ENCODE measurements around the gene KIF19. TPM values are rescaled to one million over a fixed set of nuclear protein-coding genes. Genes with fewer than 3 reads are reported as not detected.

KIF19 gene
- total and polyA plus RNA-seq, 4 donors = 0.42 to 2.1 (median 0.83) TPM

DNA sequence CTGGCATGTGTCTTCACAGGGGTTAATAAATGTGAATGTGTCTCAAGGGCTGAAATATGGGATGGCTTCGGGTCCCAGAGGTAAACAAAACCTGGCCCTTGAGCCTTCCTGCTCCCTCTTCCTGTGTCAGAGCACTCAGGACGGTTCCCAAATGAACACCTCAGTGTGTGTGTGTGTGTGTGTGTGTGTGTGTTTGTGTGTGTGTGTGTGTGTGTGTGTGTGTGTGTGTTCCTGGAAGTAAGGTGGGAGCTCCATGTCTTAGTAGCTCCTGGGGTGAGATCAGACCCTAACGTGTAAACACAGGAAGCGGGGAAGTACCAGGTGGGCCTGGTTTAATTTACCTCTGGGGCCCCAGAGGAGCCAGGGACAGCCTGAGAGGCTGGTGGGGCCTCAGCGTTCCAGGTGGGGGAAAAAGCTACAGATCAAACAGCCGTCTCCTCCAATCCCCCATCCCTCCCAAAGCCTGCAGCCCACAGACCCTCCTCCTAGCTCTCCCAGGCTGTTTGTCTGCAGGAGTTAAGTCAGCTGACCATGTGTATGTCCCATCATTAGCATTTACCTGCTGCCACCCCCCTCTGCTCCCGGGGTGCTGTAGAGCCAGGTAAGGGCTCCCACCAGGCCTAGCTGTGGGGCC lies 6.1 kb downstream of the KIF19 start:
- Histone ChIP-seq H3K9me3 (ENCODE audit: control insufficient read depth in 4 of 4, low read length in 3 of 4) (no peaks in the 10 kb centered on the region), H3K4me1 (ENCODE audit: control insufficient read depth in 4 of 4, insufficient read depth in 4 of 4, low read length in 3 of 4) (no peaks in the 10 kb centered on the region), H3K27ac (ENCODE audit: low read depth in 1 of 2, low read length in 2 of 2) (no peak overlapping the region), H3K4me3 (ENCODE audit: low read depth in 1 of 3, low read length in 3 of 3) (no peak overlapping the region), H3K27me3 (ENCODE audit: control insufficient read depth in 4 of 4, insufficient read depth in 4 of 4, low read length in 3 of 4) (no peaks in the 10 kb centered on the region), H3K9ac (ENCODE audit: low read depth in 1 of 2, low read length in 2 of 2) (no peak overlapping the region), H3K36me3 (ENCODE audit: control insufficient read depth in 4 of 4, insufficient read depth in 3 of 4, low read depth in 1 of 4, low read length in 3 of 4) (no peaks in the 10 kb centered on the region)
- TF ChIP-seq, protein P1, sequence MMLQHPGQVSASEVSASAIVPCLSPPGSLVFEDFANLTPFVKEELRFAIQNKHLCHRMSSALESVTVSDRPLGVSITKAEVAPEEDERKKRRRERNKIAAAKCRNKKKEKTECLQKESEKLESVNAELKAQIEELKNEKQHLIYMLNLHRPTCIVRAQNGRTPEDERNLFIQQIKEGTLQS (IDR thresholded peaks at IDR 0.05) = no peak
- TF ChIP-seq RAD21 (IDR thresholded peaks at IDR 0.05) (no peak), TAF1 (conservative IDR thresholded peaks at IDR 0.05) (no peak), HNF4A (conservative IDR thresholded peaks at IDR 0.05) (no peak), RXRA (IDR thresholded peaks at IDR 0.05) (no peak), HNF4G (IDR thresholded peaks at IDR 0.05) (no peak), NR2F2 (IDR thresholded peaks at IDR 0.05) (no peak), GABPA (IDR thresholded peaks at IDR 0.05 in 1 of 2, conservative IDR thresholded peaks at IDR 0.05 in 1 of 2) (no peak), JUND (IDR thresholded peaks at IDR 0.05) (no peak), SP1 (IDR thresholded peaks at IDR 0.05) (no peak), FOXA2 (IDR thresholded peaks at IDR 0.05) (no peak), YY1 (IDR thresholded peaks at IDR 0.05) (no peak), EGR1 (IDR thresholded peaks at IDR 0.05; ENCODE audit: low read depth in 2 of 2) (no peak)
- TF ChIP-seq, protein P2, sequence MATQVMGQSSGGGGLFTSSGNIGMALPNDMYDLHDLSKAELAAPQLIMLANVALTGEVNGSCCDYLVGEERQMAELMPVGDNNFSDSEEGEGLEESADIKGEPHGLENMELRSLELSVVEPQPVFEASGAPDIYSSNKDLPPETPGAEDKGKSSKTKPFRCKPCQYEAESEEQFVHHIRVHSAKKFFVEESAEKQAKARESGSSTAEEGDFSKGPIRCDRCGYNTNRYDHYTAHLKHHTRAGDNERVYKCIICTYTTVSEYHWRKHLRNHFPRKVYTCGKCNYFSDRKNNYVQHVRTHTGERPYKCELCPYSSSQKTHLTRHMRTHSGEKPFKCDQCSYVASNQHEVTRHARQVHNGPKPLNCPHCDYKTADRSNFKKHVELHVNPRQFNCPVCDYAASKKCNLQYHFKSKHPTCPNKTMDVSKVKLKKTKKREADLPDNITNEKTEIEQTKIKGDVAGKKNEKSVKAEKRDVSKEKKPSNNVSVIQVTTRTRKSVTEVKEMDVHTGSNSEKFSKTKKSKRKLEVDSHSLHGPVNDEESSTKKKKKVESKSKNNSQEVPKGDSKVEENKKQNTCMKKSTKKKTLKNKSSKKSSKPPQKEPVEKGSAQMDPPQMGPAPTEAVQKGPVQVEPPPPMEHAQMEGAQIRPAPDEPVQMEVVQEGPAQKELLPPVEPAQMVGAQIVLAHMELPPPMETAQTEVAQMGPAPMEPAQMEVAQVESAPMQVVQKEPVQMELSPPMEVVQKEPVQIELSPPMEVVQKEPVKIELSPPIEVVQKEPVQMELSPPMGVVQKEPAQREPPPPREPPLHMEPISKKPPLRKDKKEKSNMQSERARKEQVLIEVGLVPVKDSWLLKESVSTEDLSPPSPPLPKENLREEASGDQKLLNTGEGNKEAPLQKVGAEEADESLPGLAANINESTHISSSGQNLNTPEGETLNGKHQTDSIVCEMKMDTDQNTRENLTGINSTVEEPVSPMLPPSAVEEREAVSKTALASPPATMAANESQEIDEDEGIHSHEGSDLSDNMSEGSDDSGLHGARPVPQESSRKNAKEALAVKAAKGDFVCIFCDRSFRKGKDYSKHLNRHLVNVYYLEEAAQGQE (IDR thresholded peaks at IDR 0.05) = no peak
- TF ChIP-seq, protein P3, sequence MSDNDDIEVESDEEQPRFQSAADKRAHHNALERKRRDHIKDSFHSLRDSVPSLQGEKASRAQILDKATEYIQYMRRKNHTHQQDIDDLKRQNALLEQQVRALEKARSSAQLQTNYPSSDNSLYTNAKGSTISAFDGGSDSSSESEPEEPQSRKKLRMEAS (IDR thresholded peaks at IDR 0.05) = no peak
- TF ChIP-seq, protein P4, sequence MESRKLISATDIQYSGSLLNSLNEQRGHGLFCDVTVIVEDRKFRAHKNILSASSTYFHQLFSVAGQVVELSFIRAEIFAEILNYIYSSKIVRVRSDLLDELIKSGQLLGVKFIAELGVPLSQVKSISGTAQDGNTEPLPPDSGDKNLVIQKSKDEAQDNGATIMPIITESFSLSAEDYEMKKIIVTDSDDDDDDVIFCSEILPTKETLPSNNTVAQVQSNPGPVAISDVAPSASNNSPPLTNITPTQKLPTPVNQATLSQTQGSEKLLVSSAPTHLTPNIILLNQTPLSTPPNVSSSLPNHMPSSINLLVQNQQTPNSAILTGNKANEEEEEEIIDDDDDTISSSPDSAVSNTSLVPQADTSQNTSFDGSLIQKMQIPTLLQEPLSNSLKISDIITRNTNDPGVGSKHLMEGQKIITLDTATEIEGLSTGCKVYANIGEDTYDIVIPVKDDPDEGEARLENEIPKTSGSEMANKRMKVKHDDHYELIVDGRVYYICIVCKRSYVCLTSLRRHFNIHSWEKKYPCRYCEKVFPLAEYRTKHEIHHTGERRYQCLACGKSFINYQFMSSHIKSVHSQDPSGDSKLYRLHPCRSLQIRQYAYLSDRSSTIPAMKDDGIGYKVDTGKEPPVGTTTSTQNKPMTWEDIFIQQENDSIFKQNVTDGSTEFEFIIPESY (IDR thresholded peaks at IDR 0.05) = no peak
- no peak for DNase-seq (ENCODE audit: low spot score)
- WGBS = 69% methylated on average over 7 of the region's 7 CpGs

DNA sequence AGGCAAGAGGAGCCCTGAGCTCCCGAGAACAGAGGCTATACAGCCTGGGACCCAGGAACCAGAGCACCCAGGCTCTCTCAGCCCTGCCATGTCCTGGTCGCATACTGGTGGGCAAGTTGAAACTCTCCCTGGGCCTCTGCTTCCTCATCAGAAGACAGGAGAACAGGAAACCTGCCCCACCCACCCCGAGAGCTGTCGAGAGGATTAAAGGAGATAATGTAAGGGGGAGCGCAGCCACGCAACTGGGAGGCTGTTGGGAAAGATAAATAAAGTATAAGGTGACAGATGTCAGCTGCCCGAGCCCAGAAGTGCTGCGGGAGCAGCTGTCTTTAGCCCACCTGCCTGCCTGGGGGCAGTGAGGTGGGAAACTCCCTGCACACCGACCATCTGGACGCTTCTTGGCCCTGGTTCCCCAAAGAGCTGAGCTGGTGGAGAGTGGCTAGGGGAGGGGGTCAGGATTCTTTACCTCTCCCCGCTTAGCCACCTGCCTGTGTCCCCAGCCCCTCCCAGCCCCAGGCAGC lies 6.8 kb downstream of the KIF19 start:
- DNase-seq (ENCODE audit: low spot score) = peak; percentile 55
- Histone ChIP-seq H3K27me3 (ENCODE audit: control insufficient read depth in 4 of 4, insufficient read depth in 4 of 4, low read length in 3 of 4) (no peaks in the 10 kb centered on the region), H3K9me3 (ENCODE audit: control insufficient read depth in 4 of 4, low read length in 3 of 4) (no peaks in the 10 kb centered on the region), H3K4me3 (ENCODE audit: low read depth in 1 of 3, low read length in 3 of 3) (no peak overlapping the region), H3K36me3 (ENCODE audit: control insufficient read depth in 4 of 4, insufficient read depth in 3 of 4, low read depth in 1 of 4, low read length in 3 of 4) (no peaks in the 10 kb centered on the region), H3K27ac (ENCODE audit: low read depth in 1 of 2, low read length in 2 of 2) (no peak overlapping the region), H3K4me1 (ENCODE audit: control insufficient read depth in 4 of 4, insufficient read depth in 4 of 4, low read length in 3 of 4) (no peaks in the 10 kb centered on the region), H3K9ac (ENCODE audit: low read depth in 1 of 2, low read length in 2 of 2) (no peak overlapping the region)
- 47% methylated on average over 11 of the region's 11 CpGs for WGBS
- no peak for TF ChIP-seq GABPA (IDR thresholded peaks at IDR 0.05 in 1 of 2, conservative IDR thresholded peaks at IDR 0.05 in 1 of 2)
- TF ChIP-seq, protein P5, sequence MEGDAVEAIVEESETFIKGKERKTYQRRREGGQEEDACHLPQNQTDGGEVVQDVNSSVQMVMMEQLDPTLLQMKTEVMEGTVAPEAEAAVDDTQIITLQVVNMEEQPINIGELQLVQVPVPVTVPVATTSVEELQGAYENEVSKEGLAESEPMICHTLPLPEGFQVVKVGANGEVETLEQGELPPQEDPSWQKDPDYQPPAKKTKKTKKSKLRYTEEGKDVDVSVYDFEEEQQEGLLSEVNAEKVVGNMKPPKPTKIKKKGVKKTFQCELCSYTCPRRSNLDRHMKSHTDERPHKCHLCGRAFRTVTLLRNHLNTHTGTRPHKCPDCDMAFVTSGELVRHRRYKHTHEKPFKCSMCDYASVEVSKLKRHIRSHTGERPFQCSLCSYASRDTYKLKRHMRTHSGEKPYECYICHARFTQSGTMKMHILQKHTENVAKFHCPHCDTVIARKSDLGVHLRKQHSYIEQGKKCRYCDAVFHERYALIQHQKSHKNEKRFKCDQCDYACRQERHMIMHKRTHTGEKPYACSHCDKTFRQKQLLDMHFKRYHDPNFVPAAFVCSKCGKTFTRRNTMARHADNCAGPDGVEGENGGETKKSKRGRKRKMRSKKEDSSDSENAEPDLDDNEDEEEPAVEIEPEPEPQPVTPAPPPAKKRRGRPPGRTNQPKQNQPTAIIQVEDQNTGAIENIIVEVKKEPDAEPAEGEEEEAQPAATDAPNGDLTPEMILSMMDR (IDR thresholded peaks at IDR 0.05; ENCODE audit: low read depth, low read length, missing input control) = no peak
- TF ChIP-seq FOXA2 (IDR thresholded peaks at IDR 0.05) = no peak
- TF ChIP-seq YY1 (IDR thresholded peaks at IDR 0.05) = no peak
- no peak for TF ChIP-seq FOXA1 (IDR thresholded peaks at IDR 0.05)
- no peak for TF ChIP-seq RXRA (IDR thresholded peaks at IDR 0.05)
- TF ChIP-seq NR2F2 (IDR thresholded peaks at IDR 0.05) = no peak
- TF ChIP-seq, protein P3 (IDR thresholded peaks at IDR 0.05) = no peak
- no peak for TF ChIP-seq JUND (IDR thresholded peaks at IDR 0.05)
- TF ChIP-seq, protein P2 (IDR thresholded peaks at IDR 0.05) = no peak
- no peak for TF ChIP-seq HNF4A (conservative IDR thresholded peaks at IDR 0.05)
- no peak for TF ChIP-seq RAD21 (IDR thresholded peaks at IDR 0.05)

Data from liver (tissue), 9 donors.